Hepatocyte (in vitro differentiated cells): ENCODE measurements around the gene THSD7B. TPM values are rescaled to one million over a fixed set of nuclear protein-coding genes. Genes with fewer than 3 reads are reported as not detected.

ENCODE experiments used
- DNase-seq: peaks from one replicate; pipeline ENCODE4 v3.0.0-alpha.2; 2016; ENCODE audit warnings: low spot score
- H2AFZ ChIP-seq: fragments of 200-600 bp; sonication (generic); 2 replicates; pipeline ENCODE4 v1.6.0; 2016; ENCODE audit warnings: antibody characterized with exemption, mild to moderate bottlenecking
- H3K27ac ChIP-seq: fragments of 200-600 bp; sonication (generic); 2 replicates; pipeline ENCODE4 v1.5.1; 2016; ENCODE audit warnings: mild to moderate bottlenecking
- H3K27me3 ChIP-seq: fragments of 200-600 bp; sonication (generic); 2 replicates; pipeline ENCODE4 v1.6.1; 2016
- H3K36me3 ChIP-seq: fragments of 200-600 bp; sonication (generic); replicated peaks from 2 replicates; pipeline ENCODE4 v1.5.1; 2016; ENCODE audit warnings: low read depth; ENCODE audit not compliant: insufficient read depth
- H3K4me1 ChIP-seq: fragments of 200-600 bp; sonication (generic); 2 replicates; pipeline ENCODE4 v1.5.1; 2016; ENCODE audit warnings: mild to moderate bottlenecking, moderate library complexity; ENCODE audit not compliant: insufficient read depth
- H3K4me2 ChIP-seq: fragments of 200-600 bp; sonication (generic); 2 replicates; pipeline ENCODE4 v1.6.0; 2016
- H3K4me3 ChIP-seq: fragments of 200-600 bp; sonication (generic); 2 replicates; pipeline ENCODE4 v1.5.1; 2016; ENCODE audit warnings: mild to moderate bottlenecking
- H3K79me2 ChIP-seq: fragments of 200-600 bp; sonication (generic); 2 replicates; pipeline ENCODE4 v1.6.0; 2017; ENCODE audit warnings: mild to moderate bottlenecking
- H3K9me2 ChIP-seq: fragments of 200-600 bp; sonication (generic); replicated peaks from 2 replicates; pipeline ENCODE4 v1.6.0; 2017; ENCODE audit warnings: mild to moderate bottlenecking; ENCODE audit not compliant: insufficient read depth
- H3K9me3 ChIP-seq: fragments of 200-600 bp; sonication (generic); 2 replicates; pipeline ENCODE4 v1.5.1; 2016; ENCODE audit warnings: low read depth, mild to moderate bottlenecking
- H4K20me1 ChIP-seq: fragments of 200-600 bp; sonication (generic); 2 replicates; pipeline ENCODE4 v1.6.0; 2016; ENCODE audit warnings: mild to moderate bottlenecking; ENCODE audit not compliant: insufficient read depth, poor library complexity, severe bottlenecking
- CTCF ChIP-seq: fragments of 200-600 bp; sonication (generic); IDR thresholded peaks from 2 replicates; pipeline ENCODE4 v1.5.1; 2016; ENCODE audit warnings: antibody characterized with exemption, mild to moderate bottlenecking; ENCODE audit not compliant: poor library complexity
- EZH2 ChIP-seq: fragments of 200-600 bp; sonication (generic); IDR thresholded peaks from 2 replicates; pipeline ENCODE4 v1.6.1; 2016; ENCODE audit warnings: antibody characterized with exemption, mild to moderate bottlenecking, borderline replicate concordance
- EZH2phosphoT487 ChIP-seq: fragments of 200-600 bp; sonication (generic); IDR thresholded peaks from one replicate; pipeline ENCODE4 v1.6.1; 2018; ENCODE audit warnings: antibody characterized with exemption, mild to moderate bottlenecking, low read depth, moderate library complexity; ENCODE audit not compliant: unreplicated experiment, severe bottlenecking
- WGBS: methylation state at CpG from one replicate; pipeline ENCODE4 v1.1.6; 2016; ENCODE audit warnings: low lambda C conversion rate; ENCODE audit errors: missing lambda C conversion rate; 5-methylcytosine and 5-hydroxymethylcytosine counted together
- polyA plus RNA-seq: library from polyadenylated mRNA; unstranded; fragments of >200 nt; fragmentation: Nextera tagmentation; extraction: Ambion mirVana; gene quantifications from 2 replicates; pipeline ENCODE4 v1.2.1, GENCODE V29; 2016
- total RNA-seq: library from RNA; depleted of rRNA; stranded (reverse); fragments of >200 nt; gene quantifications from 2 replicates; pipeline ENCODE4 v1.2.3, GENCODE V29; 2014

Gene THSD7B
- total and polyA plus RNA-seq, 2 experiments from 2014 or later: 0.48 to 5.7 TPM

GRCh38 chr2:137007938-137008337 is 242.6 kb downstream of the THSD7B start:
- Histone ChIP-seq H3K9me2 (no peaks in the 10 kb centered on the region), H3K27me3 (no peaks in the 10 kb centered on the region), H2AFZ (no peak overlapping the region), H3K36me3 (no peaks in the 10 kb centered on the region), H3K4me2 (no peak overlapping the region), H4K20me1 (no peaks in the 10 kb centered on the region), H3K9me3 (no peaks in the 10 kb centered on the region), H3K79me2 (no peaks in the 10 kb centered on the region), H3K4me3 (no peak overlapping the region), H3K4me1 (no peaks in the 10 kb centered on the region), H3K27ac (no peak overlapping the region)
- no peak for DNase-seq
- TF ChIP-seq EZH2 (no peak), CTCF (no peak), EZH2phosphoT487 (no peak)

GRCh38 chr2:137009953-137010352 is 244.6 kb downstream of the THSD7B start:
- Histone ChIP-seq H3K4me2 (no peak overlapping the region), H3K9me3 (no peaks in the 10 kb centered on the region), H3K27me3 (no peaks in the 10 kb centered on the region), H3K4me1 (no peaks in the 10 kb centered on the region), H3K9me2 (no peaks in the 10 kb centered on the region), H3K27ac (no peak overlapping the region), H3K4me3 (no peak overlapping the region), H2AFZ (no peak overlapping the region), H4K20me1 (no peaks in the 10 kb centered on the region), H3K79me2 (no peaks in the 10 kb centered on the region), H3K36me3 (no peaks in the 10 kb centered on the region)
- no peak for TF ChIP-seq EZH2
- no peak for TF ChIP-seq EZH2phosphoT487
- TF ChIP-seq CTCF: no peak
- WGBS: 85% methylated on average over 2 of the region's 2 CpGs
- DNase-seq: no peak

GRCh38 chr2:137020452-137021196 is 255.3 kb downstream of the THSD7B start:
- no peaks in the 10 kb centered on the region for H3K27me3 ChIP-seq
- WGBS: 74% methylated on average over 11 of the region's 11 CpGs
- H3K36me3 ChIP-seq: no peaks in the 10 kb centered on the region
- no peak overlapping the region for H3K4me3 ChIP-seq
- H3K4me2 ChIP-seq: no peak overlapping the region
- no peak overlapping the region for H3K27ac ChIP-seq
- no peaks in the 10 kb centered on the region for H3K9me3 ChIP-seq
- TF ChIP-seq CTCF: no peak
- no peak for TF ChIP-seq EZH2phosphoT487
- TF ChIP-seq EZH2: no peak
- H3K79me2 ChIP-seq: no peaks in the 10 kb centered on the region
- DNase-seq: no peak
- no peaks in the 10 kb centered on the region for H3K9me2 ChIP-seq
- H4K20me1 ChIP-seq: no peaks in the 10 kb centered on the region
- no peaks in the 10 kb centered on the region for H3K4me1 ChIP-seq
- H2AFZ ChIP-seq: no peak overlapping the region
